Upper lobe of left lung (tissue), 6 donors: ENCODE measurements around the gene MRPL55. TPM values are rescaled to one million over a fixed set of nuclear protein-coding genes. Genes with fewer than 3 reads are reported as not detected.

ENCODE experiments used
- ATAC-seq, 2 donors: fragments of 200-7000 bp; cut with Tn5 transposase; one replicate each; pipeline ENCODE4 v1.9.1; 2022; ENCODE audit warnings: mild to moderate bottlenecking in 2 of 2, moderate library complexity in 2 of 2; ENCODE audit not compliant: low FRiP score in 2 of 2
- DNase-seq, 2 donors: peaks; one replicate each; pipeline ENCODE4 v3.0.0-alpha.2; 2019 to 2020
- H3K27ac ChIP-seq, 4 donors: fragments of 200-600 bp; sonication (generic); one replicate each; pipeline ENCODE4 v1.5.1; 2016 to 2019
- H3K27me3 ChIP-seq, 4 donors: fragments of 200-600 bp; sonication (generic); one replicate each; pipeline ENCODE4 v1.5.1; 2017 to 2019
- H3K36me3 ChIP-seq, 4 donors: fragments of 200-600 bp; sonication (generic); one replicate each; pipeline ENCODE4 v1.5.1; 2016 to 2019
- H3K4me1 ChIP-seq, 4 donors: fragments of 200-600 bp; sonication (generic); one replicate each; pipeline ENCODE4 v1.5.1; 2018 to 2019
- H3K4me3 ChIP-seq, 4 donors: fragments of 200-600 bp; sonication (generic); one replicate each; pipeline ENCODE4 v1.5.1; 2017 to 2019; ENCODE audit warnings: mild to moderate bottlenecking in 2 of 4, moderate library complexity in 1 of 4
- H3K9me3 ChIP-seq, 4 donors: fragments of 200-600 bp; sonication (generic); one replicate each; pipeline ENCODE4 v1.5.1; 2018 to 2019
- EP300 ChIP-seq, 4 donors: sonication (generic); formaldehyde crosslinking; IDR thresholded peaks; one replicate each; pipeline ENCODE4 v1.5.1; 2017; ENCODE audit warnings: antibody characterized with exemption in 4 of 4, control low read depth in 2 of 4
- POLR2A ChIP-seq, 4 donors: fragments of 450-650 bp; IDR thresholded peaks; one replicate each; pipeline ENCODE4 v1.5.1; 2016 to 2017; ENCODE audit warnings: antibody characterized with exemption in 4 of 4, mild to moderate bottlenecking in 2 of 4
- POLR2AphosphoS5 ChIP-seq, 2 donors: sonication (generic); formaldehyde crosslinking; IDR thresholded peaks; one replicate each; pipeline ENCODE4 v1.5.1; 2017; ENCODE audit warnings: antibody characterized with exemption in 2 of 2
- WGBS, 2 donors: methylation state at CpG; one replicate each; pipeline ENCODE4 v1.1.5; 2017 to 2018; 5-methylcytosine and 5-hydroxymethylcytosine counted together
- total RNA-seq, 6 donors: library from RNA; depleted of rRNA in 4 of 6; stranded (reverse); fragments of >200 nt in 4 of 6; gene quantifications; one replicate each; pipeline versions ENCODE4 v1.1.0 to v1.2.1, GENCODE V29; 2016 to 2021
- TF ChIP-seq, protein P1 (sequence below), 6 experiments: fragments of 450-650 bp in 4 of 6; fragments of 200-600 bp in 2 of 6; sonication (generic) in 2 of 6; IDR thresholded peaks; one replicate each; pipeline ENCODE4 v1.5.1; 2016 to 2019; ENCODE audit warnings: antibody characterized with exemption in 6 of 6
- donor health status: DM: no; HTN: no; CAD: no; lungs with moderate emphysema.
- donor health status: DM: no; HTN: yes; CAD: no; lungs with severe emphysema.

The MRPL55 gene
- total RNA-seq, 6 donors from 2014 or later: 42.4 to 161 (median 60.1) TPM

- no peak overlapping the region for H3K27ac ChIP-seq
- H3K27me3 ChIP-seq: peaks cover 4 to 43% (median 24%) of the 10 kb centered on the region in 4 donors
- ATAC-seq (no peak), DNase-seq (peak; percentile 17 to 62)
- H3K36me3 ChIP-seq: no peaks in the 10 kb centered on the region
- H3K9me3 ChIP-seq: no peaks in the 10 kb centered on the region
- H3K4me3 ChIP-seq: no peak overlapping the region
- H3K4me1 ChIP-seq: peaks cover 7 to 23% (median 20%) of the 10 kb centered on the region in 4 donors
- TF ChIP-seq POLR2A (IDR thresholded peaks at IDR 0.05): no peak
- no peak for TF ChIP-seq POLR2AphosphoS5 (IDR thresholded peaks at IDR 0.05)
- TF ChIP-seq, protein P1, sequence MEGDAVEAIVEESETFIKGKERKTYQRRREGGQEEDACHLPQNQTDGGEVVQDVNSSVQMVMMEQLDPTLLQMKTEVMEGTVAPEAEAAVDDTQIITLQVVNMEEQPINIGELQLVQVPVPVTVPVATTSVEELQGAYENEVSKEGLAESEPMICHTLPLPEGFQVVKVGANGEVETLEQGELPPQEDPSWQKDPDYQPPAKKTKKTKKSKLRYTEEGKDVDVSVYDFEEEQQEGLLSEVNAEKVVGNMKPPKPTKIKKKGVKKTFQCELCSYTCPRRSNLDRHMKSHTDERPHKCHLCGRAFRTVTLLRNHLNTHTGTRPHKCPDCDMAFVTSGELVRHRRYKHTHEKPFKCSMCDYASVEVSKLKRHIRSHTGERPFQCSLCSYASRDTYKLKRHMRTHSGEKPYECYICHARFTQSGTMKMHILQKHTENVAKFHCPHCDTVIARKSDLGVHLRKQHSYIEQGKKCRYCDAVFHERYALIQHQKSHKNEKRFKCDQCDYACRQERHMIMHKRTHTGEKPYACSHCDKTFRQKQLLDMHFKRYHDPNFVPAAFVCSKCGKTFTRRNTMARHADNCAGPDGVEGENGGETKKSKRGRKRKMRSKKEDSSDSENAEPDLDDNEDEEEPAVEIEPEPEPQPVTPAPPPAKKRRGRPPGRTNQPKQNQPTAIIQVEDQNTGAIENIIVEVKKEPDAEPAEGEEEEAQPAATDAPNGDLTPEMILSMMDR (IDR thresholded peaks at IDR 0.05): no peak
- TF ChIP-seq EP300 (IDR thresholded peaks at IDR 0.05): no peak
- 83 to 87% methylated on average over 3 to 9 of the region's 15 CpGs for WGBS, 2 donors
Measured at GRCh38 chr1:228063251-228064191, 45.6 kb downstream of the MRPL55 start.

DNA sequence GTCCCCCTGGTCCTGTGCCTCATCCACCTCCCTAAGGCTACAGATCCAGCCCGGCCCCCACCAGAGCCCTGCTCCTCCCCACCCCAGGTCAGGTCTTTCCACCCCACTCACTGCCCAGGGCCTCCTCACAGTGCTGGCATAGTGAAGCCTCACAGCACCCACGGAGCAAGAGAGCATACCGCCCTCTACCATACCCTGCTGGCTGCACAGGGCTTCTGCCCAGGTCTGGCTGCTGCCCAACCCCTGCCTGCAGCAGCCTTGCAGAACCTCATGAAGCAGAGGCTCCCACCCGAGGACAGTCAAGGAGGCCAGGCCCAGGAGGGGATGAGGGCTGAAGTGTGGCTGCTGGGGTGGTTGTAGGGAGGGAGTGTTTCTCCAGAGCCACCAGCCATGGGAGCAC lies 46.3 kb downstream of the MRPL55 start:
- Histone ChIP-seq H3K9me3 (no peaks in the 10 kb centered on the region), H3K36me3 (no peaks in the 10 kb centered on the region), H3K4me1 (peaks cover 7 to 23% (median 20%) of the 10 kb centered on the region in 4 donors), H3K27me3 (peaks cover 4 to 43% (median 24%) of the 10 kb centered on the region in 4 donors), H3K27ac (no peak overlapping the region), H3K4me3 (no peak overlapping the region)
- ATAC-seq (no peak), DNase-seq (no peak)
- TF ChIP-seq POLR2A (IDR thresholded peaks at IDR 0.05) (no peak), POLR2AphosphoS5 (IDR thresholded peaks at IDR 0.05) (no peak), EP300 (IDR thresholded peaks at IDR 0.05) (no peak)
- TF ChIP-seq, protein P1 (IDR thresholded peaks at IDR 0.05): no peak
- WGBS, 2 donors: 62 to 70% methylated on average over 2 to 4 of the region's 4 CpGs

GRCh38 chr1:228062085-228062791 lies 46.9 kb downstream of the MRPL55 start:
- WGBS, 2 donors: 91 to 93% methylated on average over 4 to 9 of the region's 9 CpGs
- TF ChIP-seq POLR2A (IDR thresholded peaks at IDR 0.05) (no peak), EP300 (IDR thresholded peaks at IDR 0.05) (no peak), POLR2AphosphoS5 (IDR thresholded peaks at IDR 0.05) (no peak)
- TF ChIP-seq, protein P1 (IDR thresholded peaks at IDR 0.05): no peak
- peaks cover 7 to 23% (median 20%) of the 10 kb centered on the region in 4 donors for H3K4me1 ChIP-seq
- peak; percentile 16 to 44 for DNase-seq
- H3K4me3 ChIP-seq: no peak overlapping the region
- no peak for ATAC-seq
- H3K9me3 ChIP-seq: no peaks in the 10 kb centered on the region
- no peak overlapping the region for H3K27ac ChIP-seq
- H3K27me3 ChIP-seq: peaks cover 4 to 42% (median 23%) of the 10 kb centered on the region in 4 donors
- no peaks in the 10 kb centered on the region for H3K36me3 ChIP-seq

GRCh38 chr1:228061411-228062084 lies 47.6 kb downstream of the MRPL55 start:
- 74 to 85% methylated on average over 6 to 9 of the region's 10 CpGs for WGBS, 2 donors
- Histone ChIP-seq H3K4me1 (peaks cover 7 to 23% (median 20%) of the 10 kb centered on the region in 4 donors), H3K27ac (no peak overlapping the region), H3K27me3 (peaks cover 4 to 37% (median 20%) of the 10 kb centered on the region in 4 donors), H3K9me3 (no peaks in the 10 kb centered on the region), H3K36me3 (no peaks in the 10 kb centered on the region), H3K4me3 (no peak overlapping the region)
- ATAC-seq (no peak), DNase-seq (peak in 1 of 2 donors; percentile 55)
- TF ChIP-seq, protein P1 (IDR thresholded peaks at IDR 0.05): no peak
- no peak for TF ChIP-seq POLR2A (IDR thresholded peaks at IDR 0.05)
- no peak for TF ChIP-seq POLR2AphosphoS5 (IDR thresholded peaks at IDR 0.05)
- no peak for TF ChIP-seq EP300 (IDR thresholded peaks at IDR 0.05)
